CD4-positive, alpha-beta T cell (primary cell): ENCODE measurements around the gene SLC2A8. TPM values are rescaled to one million over a fixed set of nuclear protein-coding genes. Genes with fewer than 3 reads are reported as not detected.

Source experiments
- ATAC-seq: fragments of 200-7000 bp; cut with Tn5 transposase; one replicate; pipeline ENCODE4 v1.10.0; 2022; ENCODE audit warnings: mild to moderate bottlenecking; ENCODE audit not compliant: poor library complexity
- CTCF ChIA-PET: fragments of 350-600 bp; sonication (Branson Sonifier 250); formaldehyde crosslinking; loops from one replicate; lab custom pipeline; 2021; ENCODE audit warnings: antibody characterized with exemption, inconsistent platforms; lab: Charles Lee
- POLR2A ChIA-PET: fragments of 350-600 bp; sonication (Branson Sonifier 250); formaldehyde crosslinking; loops from one replicate; lab custom pipeline; 2021; ENCODE audit warnings: antibody characterized with exemption, inconsistent platforms; lab: Charles Lee
- DNase-seq, 14 experiments: peaks; one replicate each; pipeline ENCODE4 v3.0.0-alpha.2; 2013 to 2020; ENCODE audit warnings: mixed read lengths in 2 of 14
- H3K27ac ChIP-seq, 2 donors: one replicate each; pipeline versions ENCODE4 v1.5.1 to v1.7.0; 2013; ENCODE audit warnings: low read length in 2 of 2, low read depth in 1 of 2, mild to moderate bottlenecking in 1 of 2
- H3K27me3 ChIP-seq, 2 experiments: 1 replicate in 1 of 2; 2 replicates in 1 of 2; pipeline versions ENCODE4 v1.6.1 to v1.7.0; 2013; ENCODE audit warnings: low read length in 2 of 2, control low read depth in 1 of 2, mild to moderate bottlenecking in 1 of 2, moderate library complexity in 1 of 2; ENCODE audit not compliant: insufficient read depth in 2 of 2, control insufficient read depth in 1 of 2
- H3K36me3 ChIP-seq: one replicate; pipeline ENCODE4 v1.6.1; 2013; ENCODE audit warnings: low read length, control low read depth; ENCODE audit not compliant: insufficient read depth
- H3K4me1 ChIP-seq: one replicate; pipeline ENCODE4 v1.6.1; 2013; ENCODE audit warnings: low read length, control low read depth; ENCODE audit not compliant: insufficient read depth
- H3K4me3 ChIP-seq: one replicate; pipeline ENCODE4 v1.5.1; 2013; ENCODE audit warnings: mild to moderate bottlenecking, low read length, moderate library complexity
- H3K9me3 ChIP-seq, 2 experiments: 1 replicate in 1 of 2; 2 replicates in 1 of 2; pipeline versions ENCODE4 v1.6.1 to v1.7.0; 2013; ENCODE audit warnings: low read length in 2 of 2, mild to moderate bottlenecking in 2 of 2, control low read depth in 1 of 2, moderate library complexity in 1 of 2; ENCODE audit not compliant: control insufficient read depth in 1 of 2, insufficient read depth in 1 of 2
- H3K27ac Mint-ChIP-seq: one replicate; pipeline ENCODE4 v1.8.0; 2020; ENCODE audit warnings: mixed read lengths
- H3K27me3 Mint-ChIP-seq: one replicate; pipeline ENCODE4 v1.8.0; 2021; ENCODE audit warnings: mixed read lengths
- H3K36me3 Mint-ChIP-seq: one replicate; pipeline ENCODE4 v1.8.0; 2021; ENCODE audit warnings: low read depth, mixed read lengths
- H3K4me1 Mint-ChIP-seq: one replicate; pipeline ENCODE4 v1.8.0; 2021; ENCODE audit warnings: low read depth, mixed read lengths
- H3K4me3 Mint-ChIP-seq: one replicate; pipeline ENCODE4 v1.8.0; 2020; ENCODE audit warnings: mild to moderate bottlenecking, mixed read lengths
- H3K9me3 Mint-ChIP-seq: one replicate; pipeline ENCODE4 v1.8.0; 2020; ENCODE audit warnings: mixed read lengths
- CTCF ChIP-seq: fragments of 200-600 bp; IDR thresholded peaks from one replicate; pipeline ENCODE4 v1.8.0; 2022; ENCODE audit warnings: antibody characterized with exemption, mild to moderate bottlenecking
- intact Hi-C, 2 experiments: fragments of 100-400 bp; cut with DNase I in 1 of 2; cut with micrococcal nuclease in 1 of 2; formaldehyde crosslinking; loops; one replicate each; pipeline versions ENCODE4 v1.15.1 to v1.9.0; 2023 to 2025; cut with DNase I, micrococcal nuclease
- total RNA-seq, 174 experiments: library from RNA in 2 of 174; stranded (reverse) in 2 of 174; gene quantifications; one replicate each; pipeline ENCODE4 v1.2.3 and lab custom pipeline; 2021 to 2026

Gene SLC2A8
- total RNA-seq, 2 experiments from 2014 or later, result 1.6 to 1.8 TPM

- Mint-ChIP-seq H3K4me1 (peaks cover 26% of the 10 kb centered on the region), H3K27ac (no peak overlapping the region), H3K27me3 (peaks cover 86% of the 10 kb centered on the region), H3K9me3 (no peaks in the 10 kb centered on the region), H3K36me3 (no peaks in the 10 kb centered on the region), H3K4me3 (no peak overlapping the region)
- Histone ChIP-seq H3K27me3 (peaks cover 55 to 73% of the 10 kb centered on the region in 2 experiments), H3K36me3 (no peaks in the 10 kb centered on the region), H3K9me3 (peaks cover 0 to 8% of the 10 kb centered on the region in 2 experiments), H3K4me3 (no peak overlapping the region), H3K4me1 (peaks cover 23% of the 10 kb centered on the region), H3K27ac (no peak overlapping the region)
- no peak for ATAC-seq
- intact Hi-C loops, result no loop called here
- ChIA-PET CTCF (no interaction called here), POLR2A (no interaction called here)
- TF ChIP-seq CTCF, result no peak
- no peak for DNase-seq
These were observed 6.8 kb upstream of the SLC2A8 start for GRCh38 chr9:127390248-127390545.

GRCh38 chr9:127390563-127390962 lies 6.4 kb upstream of the SLC2A8 start:
- POLR2A ChIA-PET, result no interaction called here
- ATAC-seq, result no peak
- H3K9me3 ChIP-seq, result peaks cover 0 to 8% of the 10 kb centered on the region in 2 experiments
- Mint-ChIP-seq H3K27ac (no peak overlapping the region), H3K27me3 (peaks cover 86% of the 10 kb centered on the region), H3K4me1 (peaks cover 29% of the 10 kb centered on the region), H3K9me3 (no peaks in the 10 kb centered on the region), H3K4me3 (no peak overlapping the region), H3K36me3 (no peaks in the 10 kb centered on the region)
- H3K4me1 ChIP-seq, result peaks cover 23% of the 10 kb centered on the region
- CTCF ChIA-PET, result no interaction called here
- peaks cover 55 to 73% of the 10 kb centered on the region in 2 experiments for H3K27me3 ChIP-seq
- intact Hi-C loops, result no loop called here
- H3K4me3 ChIP-seq, result no peak overlapping the region
- no peak overlapping the region for H3K27ac ChIP-seq
- TF ChIP-seq CTCF, result no peak
- H3K36me3 ChIP-seq, result no peaks in the 10 kb centered on the region
- DNase-seq, result no peak

- POLR2A ChIA-PET, result interaction anchor here (0.6 kb wide), 1 partner anchor 308 kb away, joined by 3 read pairs; no protein-coding TSS in a partner anchor
- Mint-ChIP-seq H3K27ac (no peak overlapping the region), H3K9me3 (no peaks in the 10 kb centered on the region), H3K4me1 (peaks cover 38% of the 10 kb centered on the region), H3K4me3 (no peak overlapping the region), H3K36me3 (no peaks in the 10 kb centered on the region), H3K27me3 (peaks cover 84% of the 10 kb centered on the region)
- no peak overlapping the region for H3K4me3 ChIP-seq
- intact Hi-C loops, result no loop called here
- DNase-seq (no peak), ATAC-seq (no peak)
- no peaks in the 10 kb centered on the region for H3K36me3 ChIP-seq
- H3K9me3 ChIP-seq, result peaks cover 0 to 16% of the 10 kb centered on the region in 2 experiments
- no peak for TF ChIP-seq CTCF
- CTCF ChIA-PET, result no interaction called here
- no peak overlapping the region for H3K27ac ChIP-seq
- peaks cover 53 to 71% of the 10 kb centered on the region in 2 experiments for H3K27me3 ChIP-seq
- peaks cover 35% of the 10 kb centered on the region for H3K4me1 ChIP-seq
These were observed 4.8 kb upstream of the SLC2A8 start for GRCh38 chr9:127392166-127392565.
